Measurements from ENCODE around the gene SAMD4B. TPM values are rescaled to one million over a fixed set of nuclear protein-coding genes. Genes with fewer than 3 reads are reported as not detected.

The SAMD4B gene
- total and polyA plus RNA-seq, 2 experiments from 2014 or later: 104 to 172 TPM

- H3K27ac Mint-ChIP-seq: peak overlapping the region; percentile 87
- H3K4me3 Mint-ChIP-seq: peak overlapping the region; percentile 94
- Histone ChIP-seq H3K36me3 (ENCODE audit: insufficient read depth) (peaks cover 9% of the 10 kb centered on the region; the same call in 1 of the 2 replicates), H4K20me1 (replicated peaks; ENCODE audit: insufficient read depth) (peaks cover 18% of the 10 kb centered on the region; the same call in 1 of the 2 replicates), H3K9me2 (ENCODE audit: insufficient read depth) (no peaks in the 10 kb centered on the region), H3K4me2 (peak overlapping the region; percentile 100), H3K4me1 (ENCODE audit: insufficient read depth) (peaks cover 27% of the 10 kb centered on the region), H3K27me3 (ENCODE audit: insufficient read depth) (no peaks in the 10 kb centered on the region), H3K79me2 (replicated peaks; ENCODE audit: insufficient read depth) (peaks cover 15% of the 10 kb centered on the region), H3F3A (replicated peaks; ENCODE audit: low read depth) (peaks cover 33% of the 10 kb centered on the region), H3K4me3 (peak overlapping the region; percentile 100), H2AFZ (no peak overlapping the region; the same call in 1 of the 2 replicates), H3K27ac (ENCODE audit: low read depth) (peak overlapping the region; percentile 81; the same call in 1 of the 2 replicates)
- peaks cover 37% of the 10 kb centered on the region for H3K36me3 Mint-ChIP-seq (ENCODE audit: low read depth)
- ATAC-seq (no peak), DNase-seq (ENCODE audit: low spot score) (peak; percentile 49)
- H3K9me3 Mint-ChIP-seq: peaks cover 4% of the 10 kb centered on the region; the same call in 2 of the 3 replicates
- H3K4me1 Mint-ChIP-seq: peaks cover 35% of the 10 kb centered on the region
- TF ChIP-seq JUNB (IDR thresholded peaks at IDR 0.05; ENCODE audit: unreplicated experiment) (no peak), CTCF (conservative IDR thresholded peaks at IDR 0.05; ENCODE audit: low read depth in 2 of 2) (peak; percentile 29 to 49; a peak in 3 of 4 replicates)
- peaks cover 29% of the 10 kb centered on the region for H3K27me3 Mint-ChIP-seq (ENCODE audit: insufficient read depth, low read depth, poor library complexity)
Measured at GRCh38 chr19:39413911-39414608, 71.8 kb downstream of the SAMD4B start.

DNA sequence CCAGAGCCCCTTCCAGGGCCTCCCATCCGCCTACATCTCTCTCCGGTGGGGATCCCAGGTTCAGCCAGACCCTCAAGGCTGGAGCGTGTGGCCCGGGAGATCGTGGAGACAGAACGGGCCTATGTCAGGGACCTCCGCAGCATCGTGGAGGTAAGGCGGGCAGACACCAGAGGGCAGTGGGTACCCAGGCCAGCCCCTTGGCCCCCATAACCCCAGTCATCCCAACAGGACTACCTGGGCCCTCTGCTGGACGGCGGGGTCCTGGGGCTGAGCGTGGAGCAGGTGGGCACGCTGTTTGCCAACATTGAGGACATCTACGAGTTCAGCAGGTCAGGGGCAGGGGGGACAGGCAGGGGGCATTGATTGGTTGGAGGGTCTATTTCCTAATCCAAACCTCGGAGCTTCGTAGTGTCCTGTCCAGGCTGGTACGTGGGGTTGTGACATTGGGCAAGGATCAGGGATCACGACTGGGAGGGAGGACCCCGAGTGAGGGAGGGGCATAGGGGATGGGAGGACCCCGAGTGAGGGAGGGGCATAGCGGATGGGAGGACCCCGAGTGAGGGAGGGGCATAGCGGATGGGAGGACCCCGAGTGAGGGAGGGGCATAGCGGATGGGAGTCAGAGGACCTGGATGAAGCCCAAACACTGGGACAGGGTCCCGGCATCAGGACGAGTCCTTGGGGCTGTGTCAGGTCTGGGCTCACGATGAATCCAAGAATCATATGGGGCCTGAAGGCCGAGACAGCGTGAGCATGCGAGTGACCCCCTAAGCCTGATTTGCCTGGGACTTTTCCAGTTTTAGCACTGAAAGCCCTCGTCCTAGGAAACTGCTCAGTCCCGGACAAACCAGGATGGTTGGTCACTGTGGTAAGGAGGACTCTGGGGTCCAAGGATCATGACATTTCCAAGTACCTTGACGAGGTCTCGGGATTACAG, 73.2 kb downstream of the SAMD4B start:
- H3F3A ChIP-seq (replicated peaks; ENCODE audit: low read depth): peaks cover 34% of the 10 kb centered on the region
- H3K4me1 ChIP-seq (ENCODE audit: insufficient read depth): peaks cover 24% of the 10 kb centered on the region
- H2AFZ ChIP-seq: no peak overlapping the region
- TF ChIP-seq CREB1 (CRISPR knock-in tag; IDR thresholded peaks at IDR 0.05; ENCODE audit: low read depth) (no peak), CTCF (conservative IDR thresholded peaks at IDR 0.05; ENCODE audit: low read depth in 2 of 2) (peak; percentile 48 to 63)
- H3K4me3 Mint-ChIP-seq: peak overlapping the region; percentile 94
- DNase-seq (ENCODE audit: low spot score) (peak; percentile 64), ATAC-seq (peak; percentile 1; the same call in 2 of the 3 replicates)
- peaks cover 31% of the 10 kb centered on the region for H3K4me1 Mint-ChIP-seq
- peaks cover 4% of the 10 kb centered on the region; the same call in 2 of the 3 replicates for H3K9me3 Mint-ChIP-seq
- peak overlapping the region; percentile 100 for H3K4me2 ChIP-seq
- H3K36me3 ChIP-seq (ENCODE audit: insufficient read depth): peaks cover 11% of the 10 kb centered on the region; the same call in 1 of the 2 replicates
- H3K27me3 Mint-ChIP-seq (ENCODE audit: insufficient read depth, low read depth, poor library complexity): peaks cover 26% of the 10 kb centered on the region
- H3K9me2 ChIP-seq (ENCODE audit: insufficient read depth): no peaks in the 10 kb centered on the region
- H3K4me3 ChIP-seq: peak overlapping the region; percentile 100; the same call in 1 of the 2 replicates
- H3K79me2 ChIP-seq (replicated peaks; ENCODE audit: insufficient read depth): peaks cover 15% of the 10 kb centered on the region
- H3K27ac ChIP-seq (ENCODE audit: low read depth): no peak overlapping the region
- H3K27me3 ChIP-seq (ENCODE audit: insufficient read depth): no peaks in the 10 kb centered on the region
- H3K36me3 Mint-ChIP-seq (ENCODE audit: low read depth): peaks cover 48% of the 10 kb centered on the region
- peak overlapping the region; percentile 70; the same call in 1 of the 2 replicates for H3K27ac Mint-ChIP-seq
- H4K20me1 ChIP-seq (replicated peaks; ENCODE audit: insufficient read depth): peaks cover 18% of the 10 kb centered on the region; the same call in 1 of the 2 replicates

All from GM23338 (cell line).